Tibial artery (tissue), 4 donors: Measurements from ENCODE around the gene FLII.

Source experiments
- DNase-seq, 2 donors: peaks; one replicate each; pipeline ENCODE4 v3.0.0-alpha.2; 2019
- H3K27ac ChIP-seq, 2 donors: fragments of 200-600 bp; sonication (generic) in 1 of 2; 1 replicate in 1 of 2; 2 replicates in 1 of 2; pipeline ENCODE4 v1.5.1; 2018 to 2019; ENCODE audit warnings: mild to moderate bottlenecking in 1 of 2
- H3K27me3 ChIP-seq, 2 donors: fragments of 200-600 bp; sonication (generic) in 1 of 2; one replicate each; pipeline versions ENCODE4 v1.5.1 to v1.6.0; 2016 to 2019
- H3K36me3 ChIP-seq, 3 donors: fragments of 200-600 bp; sonication (generic) in 2 of 3; one replicate each; pipeline ENCODE4 v1.5.1; 2016 to 2019; ENCODE audit warnings: mild to moderate bottlenecking in 2 of 3
- H3K4me1 ChIP-seq, 4 donors: fragments of 200-600 bp; sonication (generic) in 2 of 4; 1 replicate in 3 of 4; 2 replicates in 1 of 4; pipeline ENCODE4 v1.5.1; 2016 to 2019
- H3K4me3 ChIP-seq, 2 donors: fragments of 200-600 bp; sonication (generic) in 1 of 2; 1 replicate in 1 of 2; 2 replicates in 1 of 2; pipeline ENCODE4 v1.5.1; 2018 to 2019; ENCODE audit warnings: mild to moderate bottlenecking in 2 of 2
- H3K9me3 ChIP-seq, 3 donors: fragments of 200-600 bp; sonication (generic) in 1 of 3; one replicate each; pipeline ENCODE4 v1.5.1; 2016 to 2019
- intact Hi-C: fragments of 100-400 bp; cut with DNase I; formaldehyde crosslinking; loops from one replicate; pipeline ENCODE4 v1.15.0; 2023; ENCODE audit warnings: low total_unique reads
- TF ChIP-seq, protein P1 (sequence below), 2 experiments: fragments of 200-600 bp in 1 of 2; fragments of 450-650 bp in 1 of 2; IDR thresholded peaks; one replicate each; pipeline ENCODE4 v1.5.1; 2017 to 2019; ENCODE audit warnings: antibody characterized with exemption in 2 of 2, mild to moderate bottlenecking in 1 of 2, moderate library complexity in 1 of 2

Gene FLII

DNA sequence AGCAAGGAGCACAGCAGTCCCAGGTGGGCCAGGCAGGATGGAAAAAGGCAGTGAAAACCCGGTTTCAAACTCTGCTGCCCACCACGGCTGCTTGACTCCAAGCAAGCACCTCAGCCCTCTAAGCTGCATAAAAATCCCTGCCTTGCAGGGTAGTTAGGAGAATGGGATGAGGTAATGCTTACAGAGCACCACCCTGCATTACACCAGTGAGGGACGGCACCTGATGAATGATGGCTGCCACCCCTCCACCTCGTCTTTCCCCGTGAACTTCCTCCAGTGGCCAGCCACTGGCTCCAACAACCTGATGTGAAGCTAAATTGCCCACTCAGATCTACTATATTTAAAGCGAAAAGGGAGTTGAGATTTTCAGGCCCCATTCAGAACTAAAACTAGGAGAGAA is 23.2 kb upstream of the FLII start:
- TF ChIP-seq, protein P1, sequence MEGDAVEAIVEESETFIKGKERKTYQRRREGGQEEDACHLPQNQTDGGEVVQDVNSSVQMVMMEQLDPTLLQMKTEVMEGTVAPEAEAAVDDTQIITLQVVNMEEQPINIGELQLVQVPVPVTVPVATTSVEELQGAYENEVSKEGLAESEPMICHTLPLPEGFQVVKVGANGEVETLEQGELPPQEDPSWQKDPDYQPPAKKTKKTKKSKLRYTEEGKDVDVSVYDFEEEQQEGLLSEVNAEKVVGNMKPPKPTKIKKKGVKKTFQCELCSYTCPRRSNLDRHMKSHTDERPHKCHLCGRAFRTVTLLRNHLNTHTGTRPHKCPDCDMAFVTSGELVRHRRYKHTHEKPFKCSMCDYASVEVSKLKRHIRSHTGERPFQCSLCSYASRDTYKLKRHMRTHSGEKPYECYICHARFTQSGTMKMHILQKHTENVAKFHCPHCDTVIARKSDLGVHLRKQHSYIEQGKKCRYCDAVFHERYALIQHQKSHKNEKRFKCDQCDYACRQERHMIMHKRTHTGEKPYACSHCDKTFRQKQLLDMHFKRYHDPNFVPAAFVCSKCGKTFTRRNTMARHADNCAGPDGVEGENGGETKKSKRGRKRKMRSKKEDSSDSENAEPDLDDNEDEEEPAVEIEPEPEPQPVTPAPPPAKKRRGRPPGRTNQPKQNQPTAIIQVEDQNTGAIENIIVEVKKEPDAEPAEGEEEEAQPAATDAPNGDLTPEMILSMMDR (IDR thresholded peaks at IDR 0.05): no peak
- peaks cover 78 to 100% (median 93%) of the 10 kb centered on the region in 3 donors for H3K36me3 ChIP-seq

DNA sequence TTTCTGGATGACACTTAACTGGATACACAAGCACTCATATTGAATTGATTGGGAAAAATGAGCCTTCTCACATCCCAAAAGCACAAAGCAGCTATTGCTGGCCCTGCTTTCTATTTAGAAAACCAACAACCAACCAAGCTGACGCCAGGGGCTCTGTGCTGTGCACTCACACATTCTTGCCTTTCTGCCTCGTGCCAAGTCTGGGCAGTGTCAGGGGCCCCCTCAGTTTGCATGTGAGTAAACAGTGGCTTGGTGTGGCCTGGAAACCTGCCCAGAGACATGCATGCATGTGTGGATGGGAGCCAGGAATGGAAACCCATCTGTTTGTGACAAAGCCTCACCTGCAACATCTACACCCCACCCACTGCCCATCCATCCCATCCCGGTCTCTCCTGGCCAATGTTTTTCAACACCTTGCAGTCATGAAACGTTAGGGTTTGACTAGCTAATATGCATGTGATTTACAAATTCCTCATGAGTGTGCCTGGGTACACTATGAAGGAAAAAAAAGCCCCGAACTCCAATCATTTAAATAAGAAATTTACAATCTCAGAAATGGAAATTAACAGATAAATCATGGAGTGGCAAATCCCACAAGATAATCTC is 22.3 kb upstream of the FLII start:
- no peaks in the 10 kb centered on the region for H3K9me3 ChIP-seq
- no peaks in the 10 kb centered on the region for H3K27me3 ChIP-seq
- H3K27ac ChIP-seq: no peak overlapping the region
- no peak overlapping the region for H3K4me3 ChIP-seq
- no peaks in the 10 kb centered on the region for H3K4me1 ChIP-seq
- H3K36me3 ChIP-seq: peaks cover 76 to 100% (median 98%) of the 10 kb centered on the region in 3 donors
- TF ChIP-seq, protein P1 (IDR thresholded peaks at IDR 0.05): no peak
- intact Hi-C loops: no loop called here
- DNase-seq: no peak

More for the DNA sequence above, 23.2 kb upstream of the FLII start:
- Histone ChIP-seq H3K27me3 (no peaks in the 10 kb centered on the region), H3K4me1 (no peaks in the 10 kb centered on the region), H3K9me3 (no peaks in the 10 kb centered on the region), H3K27ac (no peak overlapping the region), H3K4me3 (no peak overlapping the region)
- DNase-seq: no peak
- intact Hi-C loops: no loop called here

DNA sequence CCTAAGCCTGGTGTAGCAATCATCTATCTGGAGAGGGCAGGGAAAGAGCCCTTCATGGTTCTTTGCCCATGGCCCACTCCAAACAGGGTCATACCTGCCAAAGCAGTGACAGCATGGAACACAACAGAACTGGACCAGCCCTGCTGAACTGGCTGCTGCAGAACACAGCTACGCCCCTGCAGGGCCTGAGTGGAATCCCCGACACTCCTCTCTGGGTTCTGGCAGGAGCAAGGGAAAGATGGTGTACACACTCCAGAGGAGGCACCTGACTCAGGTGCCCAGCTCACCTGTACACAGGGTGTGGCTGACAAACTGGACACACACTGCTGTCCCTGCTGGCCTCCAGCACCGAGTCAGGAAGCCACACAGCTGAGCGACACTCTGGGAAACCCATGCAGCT is 21.7 kb upstream of the FLII start:
- Histone ChIP-seq H3K27ac (no peak overlapping the region), H3K4me3 (no peak overlapping the region), H3K36me3 (peaks cover 70 to 99% (median 93%) of the 10 kb centered on the region in 3 donors), H3K27me3 (no peaks in the 10 kb centered on the region), H3K9me3 (no peaks in the 10 kb centered on the region), H3K4me1 (no peaks in the 10 kb centered on the region)
- intact Hi-C loops: no loop called here
- no peak for DNase-seq
- TF ChIP-seq, protein P1 (IDR thresholded peaks at IDR 0.05): no peak

DNA sequence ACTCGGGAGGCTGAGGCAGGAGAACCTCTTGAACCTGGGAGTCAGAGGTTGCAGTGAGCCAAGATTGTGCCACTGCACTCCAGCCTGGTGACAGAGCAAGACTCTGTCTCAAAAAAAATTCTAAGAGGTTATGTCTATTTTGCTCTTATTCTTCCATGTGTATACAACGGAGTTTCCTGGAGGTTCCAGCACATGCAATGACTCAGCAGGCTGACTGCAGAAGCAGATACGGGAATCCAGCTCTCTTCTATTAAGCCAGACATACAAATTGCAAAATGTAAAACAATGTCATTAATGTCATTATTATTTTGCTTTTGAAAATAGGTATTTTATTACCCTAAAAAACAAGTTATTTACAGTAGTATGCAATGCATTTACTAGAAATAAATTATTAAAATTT is 20.3 kb upstream of the FLII start:
- H3K27ac ChIP-seq: no peak overlapping the region
- peaks cover 70 to 97% (median 88%) of the 10 kb centered on the region in 3 donors for H3K36me3 ChIP-seq
- TF ChIP-seq, protein P1 (IDR thresholded peaks at IDR 0.05): no peak
- no peaks in the 10 kb centered on the region for H3K9me3 ChIP-seq
- H3K4me1 ChIP-seq: no peaks in the 10 kb centered on the region
- no peaks in the 10 kb centered on the region for H3K27me3 ChIP-seq
- intact Hi-C loops: no loop called here
- no peak for DNase-seq
- H3K4me3 ChIP-seq: no peak overlapping the region

DNA sequence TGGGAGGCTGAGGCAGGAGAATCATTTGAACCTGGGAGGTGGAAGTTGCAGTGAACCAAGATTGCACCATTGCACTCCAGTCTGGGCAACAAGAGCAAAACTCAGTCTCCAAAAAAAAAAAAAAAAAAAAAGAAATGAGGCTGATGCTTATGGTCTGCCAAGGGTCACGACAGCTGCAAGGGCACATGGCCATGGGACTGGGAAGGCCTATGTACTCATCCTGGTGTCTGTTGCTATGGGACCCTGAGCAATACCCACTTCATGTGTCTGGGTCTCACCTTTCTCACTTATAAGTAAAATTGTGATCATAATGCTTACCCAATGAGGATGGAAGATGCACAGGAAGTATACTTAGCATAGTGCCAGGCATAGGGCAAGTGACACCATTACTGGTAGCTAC is 18.5 kb upstream of the FLII start:
- DNase-seq: no peak
- no peak overlapping the region for H3K4me3 ChIP-seq
- H3K9me3 ChIP-seq: no peaks in the 10 kb centered on the region
- intact Hi-C loops: no loop called here
- no peak overlapping the region for H3K27ac ChIP-seq
- H3K27me3 ChIP-seq: no peaks in the 10 kb centered on the region
- peaks cover 52 to 91% (median 78%) of the 10 kb centered on the region in 3 donors for H3K36me3 ChIP-seq
- no peaks in the 10 kb centered on the region for H3K4me1 ChIP-seq
- TF ChIP-seq, protein P1 (IDR thresholded peaks at IDR 0.05): no peak
